GM12878 (cell line): Measurements from ENCODE around the gene SCRN1. TPM values are rescaled to one million over a fixed set of nuclear protein-coding genes. Genes with fewer than 3 reads are reported as not detected.

ENCODE experiments used
- ATAC-seq: fragments of 200-7000 bp; cut with Tn5 transposase; 3 replicates; pipeline ENCODE4 v1.9.1; 2020; ENCODE audit warnings: mild to moderate bottlenecking, moderate library complexity
- BruUV-seq: library from RNA; stranded (reverse); fragments of 400-500 nt; replicated peaks from 2 replicates; lab custom pipeline; 2021; lab: Mats Ljungman, UMichigan
- CTCF ChIA-PET: fragments of 300-600 bp; sonication (Branson Sonifier 250); formaldehyde crosslinking; extraction: SDS; loops from one replicate; lab custom pipeline; 2021; ENCODE audit warnings: inconsistent platforms; lab: Yijun Ruan, JAX
- POLR2A ChIA-PET: fragments of 350-600 bp; formaldehyde crosslinking; extraction: SDS; loops from one replicate; lab custom pipeline; 2021; ENCODE audit warnings: inconsistent platforms; lab: Charles Lee
- RAD21 ChIA-PET: fragments of 300-600 bp; sonication (Branson Sonifier 250); formaldehyde crosslinking; loops from one replicate; lab custom pipeline; 2023; ENCODE audit warnings: antibody characterized with exemption; ENCODE audit not compliant: unreplicated experiment; lab: Charles Lee
- SMC1A ChIA-PET: fragments of 300-600 bp; sonication (Branson Sonifier 250); formaldehyde crosslinking; loops from one replicate; lab custom pipeline; 2023; ENCODE audit not compliant: unreplicated experiment, uncharacterized antibody; lab: Charles Lee
- DNase-seq: peaks from one replicate; pipeline ENCODE4 v3.0.0-alpha.2; 2011; ENCODE audit warnings: low read depth, low spot score
- FAIRE-seq: peaks from 3 replicates; lab custom pipeline; 2011; peaks lifted over from hg19 to GRCh38; lab: Jason Lieb, UNC
- H2AFZ ChIP-seq: 2 replicates; pipeline ENCODE4 v1.6.0; 2011; ENCODE audit warnings: low read depth, low read length, control low read depth; ENCODE audit not compliant: control insufficient read depth
- H3K27ac ChIP-seq: 2 replicates; pipeline ENCODE4 v1.5.1; 2011; ENCODE audit warnings: control low read depth; ENCODE audit not compliant: control insufficient read depth, insufficient read depth
- H3K27me3 ChIP-seq, 2 experiments: replicated peaks in 1 of 2; 2 replicates each; pipeline versions ENCODE4 v1.6.0 to v1.6.1; 2011; ENCODE audit warnings: low read length in 1 of 2; ENCODE audit not compliant: control insufficient read depth in 2 of 2, insufficient read depth in 2 of 2
- H3K36me3 ChIP-seq, 2 experiments: 2 replicates each; pipeline ENCODE4 v1.5.1; 2011; ENCODE audit warnings: low read length in 1 of 2; ENCODE audit not compliant: control insufficient read depth in 2 of 2, insufficient read depth in 2 of 2
- H3K4me1 ChIP-seq: 2 replicates; pipeline ENCODE4 v1.6.1; 2011; ENCODE audit warnings: mild to moderate bottlenecking, low read length, moderate library complexity, mixed read lengths; ENCODE audit not compliant: control insufficient read depth, insufficient read depth
- H3K4me2 ChIP-seq: 2 replicates; pipeline ENCODE4 v1.6.0; 2011; ENCODE audit warnings: control low read depth; ENCODE audit not compliant: control insufficient read depth, insufficient read depth
- H3K4me3 ChIP-seq: fragments of 200-600 bp; sonication (generic); 2 replicates; pipeline ENCODE4 v1.5.1; 2016
- H3K79me2 ChIP-seq: 2 replicates; pipeline ENCODE4 v1.6.0; 2011; ENCODE audit warnings: low read length; ENCODE audit not compliant: control insufficient read depth, insufficient read depth
- H3K9ac ChIP-seq: 2 replicates; pipeline ENCODE4 v1.8.0; 2011; ENCODE audit warnings: low read length, control low read depth, mixed read lengths; ENCODE audit not compliant: control insufficient read depth, insufficient read depth
- H3K9me3 ChIP-seq: replicated peaks from 3 replicates; pipeline ENCODE4 v1.5.1; 2011; ENCODE audit warnings: mild to moderate bottlenecking, low read length; ENCODE audit not compliant: control insufficient read depth, insufficient read depth
- H4K20me1 ChIP-seq: 2 replicates; pipeline ENCODE4 v1.6.0; 2011; ENCODE audit not compliant: control insufficient read depth, insufficient read depth
- E4F1 ChIP-seq: fragments of 450-650 bp; IDR thresholded peaks from 2 replicates; pipeline ENCODE4 v1.6.1; 2018; ENCODE audit warnings: borderline replicate concordance, mild to moderate bottlenecking; ENCODE audit not compliant: partially characterized antibody
- ESRRA ChIP-seq: IDR thresholded peaks from 2 replicates; pipeline ENCODE4 v1.6.1; 2012; ENCODE audit warnings: mild to moderate bottlenecking, low read length, improper control_type of control experiment
- ETV6 ChIP-seq, 2 experiments: fragments of 450-650 bp in 1 of 2; IDR thresholded peaks in 1 of 2; conservative IDR thresholded peaks in 1 of 2; 2 replicates each; pipeline ENCODE4 v1.6.1; 2014; ENCODE audit warnings: antibody characterized with exemption in 1 of 2, borderline replicate concordance in 1 of 2, low read depth in 1 of 2, mild to moderate bottlenecking in 1 of 2, moderate library complexity in 1 of 2
- HDGF ChIP-seq: fragments of 450-650 bp; IDR thresholded peaks from 2 replicates; pipeline ENCODE4 v1.6.1; 2016; ENCODE audit warnings: antibody characterized with exemption
- MTA2 ChIP-seq: fragments of 450-650 bp; IDR thresholded peaks from 2 replicates; pipeline ENCODE4 v1.6.1; 2016; ENCODE audit warnings: low read depth, mild to moderate bottlenecking, moderate library complexity
- NFYB ChIP-seq: IDR thresholded peaks from 2 replicates; pipeline ENCODE4 v1.6.1; 2011; ENCODE audit warnings: low read depth, mild to moderate bottlenecking, low read length, improper control_type of control experiment, moderate library complexity; ENCODE audit not compliant: insufficient read depth
- NRF1 ChIP-seq: conservative IDR thresholded peaks from 2 replicates; pipeline ENCODE4 v1.6.1; 2011; ENCODE audit warnings: mild to moderate bottlenecking, low read depth, low read length, improper control_type of control experiment
- PAX8 ChIP-seq: fragments of 450-650 bp; IDR thresholded peaks from 2 replicates; pipeline ENCODE4 v1.6.1; 2017; ENCODE audit warnings: mild to moderate bottlenecking, moderate library complexity
- RBBP5 ChIP-seq: fragments of 200-600 bp; sonication (generic); conservative IDR thresholded peaks from 2 replicates; pipeline ENCODE4 v1.6.1; 2016
- SUPT20H ChIP-seq: IDR thresholded peaks from 2 replicates; pipeline ENCODE4 v1.6.1; 2011; ENCODE audit warnings: low read depth, mild to moderate bottlenecking, low read length, moderate library complexity, borderline replicate concordance; ENCODE audit not compliant: control insufficient read depth
- WRNIP1 ChIP-seq: IDR thresholded peaks from 2 replicates; pipeline ENCODE4 v1.6.1; 2011; ENCODE audit warnings: low read depth, low read length, improper control_type of control experiment, borderline replicate concordance
- ZBTB33 ChIP-seq: fragments of 450-650 bp; IDR thresholded peaks from 2 replicates; pipeline ENCODE4 v1.6.1; 2017; ENCODE audit warnings: mild to moderate bottlenecking
- ZNF207 ChIP-seq: fragments of 450-650 bp; IDR thresholded peaks from 2 replicates; pipeline ENCODE4 v1.6.1; 2014; ENCODE audit warnings: antibody characterized with exemption, mild to moderate bottlenecking, borderline replicate concordance
- WGBS: methylation state at CpG from one replicate; pipeline ENCODE4 v1.1.6; 2016; ENCODE audit warnings: low lambda C conversion rate; ENCODE audit not compliant: insufficient replicate concordance, insufficient coverage; ENCODE audit errors: missing lambda C conversion rate; 5-methylcytosine and 5-hydroxymethylcytosine counted together
- in situ Hi-C: fragments of 300-500 bp; cut with MboI; formaldehyde crosslinking; loops from 9 replicates; pipeline ENCODE4 v1.14.3; 2018; ENCODE audit warnings: mixed read lengths
- intact Hi-C: fragments of 100-400 bp; cut with micrococcal nuclease; formaldehyde crosslinking; loops from one replicate; pipeline ENCODE4 v1.14.2; 2022; ENCODE audit not compliant: unreplicated experiment
- polyA plus RNA-seq, 11 experiments: library from polyadenylated mRNA; depleted of rRNA in 4 of 11; unstranded in 6 of 11; stranded (reverse) in 5 of 11; fragments of >200 nt; fragmentation: Nextera tagmentation in 4 of 11; fragmentation: Illumina TruSeq in 1 of 11; extraction: Ambion mirVana in 4 of 11; extraction: Trizol in 1 of 11; gene quantifications; 1 replicate in 1 of 11; 2 replicates in 10 of 11; pipeline versions ENCODE4 v1.2.1 to v1.2.3, GENCODE V29; 2011 to 2016; ENCODE audit warnings: inconsistent platforms in 2 of 11, missing spikeins in 2 of 11, low read depth in 1 of 11
- total RNA-seq, 4 experiments: library from RNA; depleted of rRNA in 3 of 4; stranded (reverse); fragments of >200 nt in 3 of 4; fragmentation: Illumina TruSeq in 1 of 4; extraction: Trizol in 1 of 4; gene quantifications; 2 replicates each; pipeline versions ENCODE4 v1.2.1 to v1.2.3, GENCODE V29; 2013 to 2021
- TF ChIP-seq, protein P1 (sequence below): fragments of 450-650 bp; IDR thresholded peaks from 2 replicates; pipeline ENCODE4 v1.6.1; 2016; ENCODE audit warnings: mild to moderate bottlenecking
- TF ChIP-seq, protein P2 (sequence below): fragments of 150-350 bp; IDR thresholded peaks from 2 replicates; pipeline ENCODE4 v1.6.1; 2016; ENCODE audit warnings: low read depth, low read length

SCRN1 gene
- total and polyA plus RNA-seq, 10 of the 15 experiments (the other 5 are each of a cell fraction or from before 2014, with no cell fraction given) = 11.1 to 67.6 (median 41.7) TPM

- ChIA-PET RAD21 (no interaction called here), CTCF (interaction anchor here (1.5 kb wide), 1 partner anchor 38 kb away, joined by 9 read pairs; no protein-coding TSS in a partner anchor), POLR2A (interaction anchor here (1.0 to 1.4 kb wide), 2 partner anchors 13 to 102 kb away, joined by 3 read pairs; no protein-coding TSS in a partner anchor), SMC1A (interaction anchor here (0.6 kb wide), 1 partner anchor 39 kb away, joined by 3 read pairs; no protein-coding TSS in a partner anchor)
- TF ChIP-seq HDGF (no peak), PAX8 (no peak), ESRRA (no peak), RBBP5 (no peak), ZNF207 (no peak), MTA2 (no peak), SUPT20H (no peak), ETV6 (conservative IDR thresholded peaks at IDR 0.05 in 1 of 2, IDR thresholded peaks at IDR 0.05 in 1 of 2; ENCODE audit: borderline replicate concordance in 1 of 2, low read depth in 1 of 2) (no peak), ZBTB33 (peak; percentile 87; the same call in 1 of the 2 replicates), E4F1 (no peak), NFYB (no peak), WRNIP1 (no peak), NRF1 (no peak)
- TF ChIP-seq, protein P1, sequence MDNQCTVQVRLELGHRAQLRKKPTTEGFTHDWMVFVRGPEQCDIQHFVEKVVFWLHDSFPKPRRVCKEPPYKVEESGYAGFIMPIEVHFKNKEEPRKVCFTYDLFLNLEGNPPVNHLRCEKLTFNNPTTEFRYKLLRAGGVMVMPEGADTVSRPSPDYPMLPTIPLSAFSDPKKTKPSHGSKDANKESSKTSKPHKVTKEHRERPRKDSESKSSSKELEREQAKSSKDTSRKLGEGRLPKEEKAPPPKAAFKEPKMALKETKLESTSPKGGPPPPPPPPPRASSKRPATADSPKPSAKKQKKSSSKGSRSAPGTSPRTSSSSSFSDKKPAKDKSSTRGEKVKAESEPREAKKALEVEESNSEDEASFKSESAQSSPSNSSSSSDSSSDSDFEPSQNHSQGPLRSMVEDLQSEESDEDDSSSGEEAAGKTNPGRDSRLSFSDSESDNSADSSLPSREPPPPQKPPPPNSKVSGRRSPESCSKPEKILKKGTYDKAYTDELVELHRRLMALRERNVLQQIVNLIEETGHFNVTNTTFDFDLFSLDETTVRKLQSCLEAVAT = 0 out of 2 replicates have a peak, but pooled peaks have one; percentile 27
- TF ChIP-seq, protein P2, sequence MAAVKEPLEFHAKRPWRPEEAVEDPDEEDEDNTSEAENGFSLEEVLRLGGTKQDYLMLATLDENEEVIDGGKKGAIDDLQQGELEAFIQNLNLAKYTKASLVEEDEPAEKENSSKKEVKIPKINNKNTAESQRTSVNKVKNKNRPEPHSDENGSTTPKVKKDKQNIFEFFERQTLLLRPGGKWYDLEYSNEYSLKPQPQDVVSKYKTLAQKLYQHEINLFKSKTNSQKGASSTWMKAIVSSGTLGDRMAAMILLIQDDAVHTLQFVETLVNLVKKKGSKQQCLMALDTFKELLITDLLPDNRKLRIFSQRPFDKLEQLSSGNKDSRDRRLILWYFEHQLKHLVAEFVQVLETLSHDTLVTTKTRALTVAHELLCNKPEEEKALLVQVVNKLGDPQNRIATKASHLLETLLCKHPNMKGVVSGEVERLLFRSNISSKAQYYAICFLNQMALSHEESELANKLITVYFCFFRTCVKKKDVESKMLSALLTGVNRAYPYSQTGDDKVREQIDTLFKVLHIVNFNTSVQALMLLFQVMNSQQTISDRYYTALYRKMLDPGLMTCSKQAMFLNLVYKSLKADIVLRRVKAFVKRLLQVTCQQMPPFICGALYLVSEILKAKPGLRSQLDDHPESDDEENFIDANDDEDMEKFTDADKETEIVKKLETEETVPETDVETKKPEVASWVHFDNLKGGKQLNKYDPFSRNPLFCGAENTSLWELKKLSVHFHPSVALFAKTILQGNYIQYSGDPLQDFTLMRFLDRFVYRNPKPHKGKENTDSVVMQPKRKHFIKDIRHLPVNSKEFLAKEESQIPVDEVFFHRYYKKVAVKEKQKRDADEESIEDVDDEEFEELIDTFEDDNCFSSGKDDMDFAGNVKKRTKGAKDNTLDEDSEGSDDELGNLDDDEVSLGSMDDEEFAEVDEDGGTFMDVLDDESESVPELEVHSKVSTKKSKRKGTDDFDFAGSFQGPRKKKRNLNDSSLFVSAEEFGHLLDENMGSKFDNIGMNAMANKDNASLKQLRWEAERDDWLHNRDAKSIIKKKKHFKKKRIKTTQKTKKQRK = no peak
- peaks cover 29% of the 10 kb centered on the region for H3K79me2 ChIP-seq
- peak overlapping the region; percentile 76; the same call in 1 of the 2 replicates for H3K4me3 ChIP-seq
- peaks cover 11% of the 10 kb centered on the region for H3K4me1 ChIP-seq
- no peak overlapping the region for H3K9ac ChIP-seq
- H3K4me2 ChIP-seq = peak overlapping the region; percentile 82
- H2AFZ ChIP-seq = no peak overlapping the region
- H3K36me3 ChIP-seq = no peaks in the 10 kb centered on the region; a peak in 1 of 4 replicates
- in situ Hi-C loops (no loop called here), intact Hi-C loops (no loop called here)
- H3K27ac ChIP-seq = no peak overlapping the region
- 100% methylated on average over 6 of the region's 6 CpGs for WGBS
- no peaks in the 10 kb centered on the region for H4K20me1 ChIP-seq
- H3K9me3 ChIP-seq = no peaks in the 10 kb centered on the region
- no peaks in the 10 kb centered on the region for H3K27me3 ChIP-seq
- FAIRE-seq (no peak), ATAC-seq (no peak), DNase-seq (no peak)
- BruUV-seq = no TSS peak
Measured at GRCh38 chr7:30023524-30023923, 33.9 kb upstream of the SCRN1 start.
